Spleen (tissue), 11 donors: Measurements from ENCODE around the gene METRNL. TPM values are rescaled to one million over a fixed set of nuclear protein-coding genes. Genes with fewer than 3 reads are reported as not detected.

ENCODE experiments used
- DNase-seq: peaks from one replicate; pipeline ENCODE4 v3.0.0-alpha.2; 2020
- H3K27ac ChIP-seq, 8 donors: fragments of 200-600 bp; sonication (generic) in 7 of 8; 1 replicate in 4 of 8; 2 replicates in 4 of 8; pipeline versions ENCODE4 v1.5.0 to v1.8.0; 2016 to 2021; ENCODE audit warnings: inconsistent platforms in 4 of 8, mild to moderate bottlenecking in 4 of 8, moderate library complexity in 1 of 8
- H3K27me3 ChIP-seq, 7 donors: fragments of 200-600 bp; sonication (generic) in 6 of 7; replicated peaks in 1 of 7; 1 replicate in 4 of 7; 2 replicates in 3 of 7; pipeline versions ENCODE4 v1.5.0 to v1.8.0; 2016 to 2021; ENCODE audit warnings: inconsistent platforms in 3 of 7, mild to moderate bottlenecking in 1 of 7
- H3K36me3 ChIP-seq, 6 donors: fragments of 200-600 bp; sonication (generic) in 5 of 6; 1 replicate in 4 of 6; 2 replicates in 2 of 6; pipeline versions ENCODE4 v1.5.0 to v1.8.0; 2016 to 2021; ENCODE audit warnings: inconsistent platforms in 2 of 6
- H3K4me1 ChIP-seq, 6 donors: fragments of 200-600 bp; sonication (generic) in 5 of 6; 1 replicate in 3 of 6; 2 replicates in 3 of 6; pipeline versions ENCODE4 v1.5.0 to v1.8.0; 2016 to 2021; ENCODE audit warnings: inconsistent platforms in 3 of 6
- H3K4me3 ChIP-seq, 8 donors: fragments of 200-600 bp; sonication (generic) in 7 of 8; 1 replicate in 4 of 8; 2 replicates in 4 of 8; pipeline versions ENCODE4 v1.5.0 to v1.8.0; 2016 to 2021; ENCODE audit warnings: inconsistent platforms in 4 of 8, mild to moderate bottlenecking in 4 of 8, moderate library complexity in 2 of 8
- H3K9me3 ChIP-seq, 8 donors: fragments of 200-600 bp; sonication (generic) in 7 of 8; 1 replicate in 4 of 8; 2 replicates in 4 of 8; pipeline versions ENCODE4 v1.5.0 to v1.8.0; 2016 to 2021; ENCODE audit warnings: inconsistent platforms in 4 of 8
- POLR2A ChIP-seq, 3 donors: fragments of 450-650 bp; IDR thresholded peaks; one replicate each; pipeline ENCODE4 v1.5.1; 2017; ENCODE audit warnings: antibody characterized with exemption in 3 of 3, mild to moderate bottlenecking in 1 of 3
- POLR2AphosphoS5 ChIP-seq, 3 donors: sonication (generic); formaldehyde crosslinking; IDR thresholded peaks; one replicate each; pipeline ENCODE4 v1.5.1; 2017; ENCODE audit warnings: antibody characterized with exemption in 3 of 3
- WGBS, 5 donors: extraction: QIAGEN DNeasy Blood & Tissue Kit in 3 of 5; methylation state at CpG; one replicate each; pipeline versions ENCODE4 v1.1.5 to v1.1.7; 2013 to 2018; 5-methylcytosine and 5-hydroxymethylcytosine counted together
- intact Hi-C: fragments of 100-400 bp; cut with DNase I; formaldehyde crosslinking; loops from one replicate; pipeline ENCODE4 v1.15.0; 2023; ENCODE audit warnings: low total_unique reads
- polyA plus RNA-seq, 3 donors: library from polyadenylated mRNA; stranded (reverse); fragments of 200-250 nt; gene quantifications; one replicate each; pipeline ENCODE4 v1.2.1, GENCODE V29; 2013
- total RNA-seq, 7 donors: library from RNA; depleted of rRNA in 3 of 7; stranded (reverse); fragments of >200 nt in 3 of 7; fragmentation: NEBNext Ultra II Directional in 4 of 7; extraction: Animal tissue kit (Norgen Biotek cat#: 25700) in 4 of 7; gene quantifications; one replicate each; pipeline versions ENCODE4 v1.1.0 to v1.2.1, GENCODE V29; 2016 to 2021
- TF ChIP-seq, protein P1 (sequence below), 11 experiments: fragments of 200-600 bp in 7 of 11; fragments of 450-650 bp in 4 of 11; sonication (generic) in 4 of 11; IDR thresholded peaks in 8 of 11; conservative IDR thresholded peaks in 3 of 11; 1 replicate in 7 of 11; 2 replicates in 4 of 11; pipeline versions ENCODE4 v1.4.0 to v1.8.0; 2016 to 2021; ENCODE audit warnings: antibody characterized with exemption in 11 of 11, inconsistent platforms in 4 of 11, mild to moderate bottlenecking in 1 of 11
- donor health status: healthy with polysubstance abuse.
- donor health status: DM: no; HTN: no; CAD: no; lungs with moderate emphysema.
- donor health status: DM: no; HTN: no; CAD: no.
- donor health status: Bipolar disorder and iron deficiency.
- donor health status: healthy.
- donor health status: DM: no; HTN: no; CAD: no.
- donor health status: DM: yes; HTN: yes; CAD: no.

Gene METRNL
- total and polyA plus RNA-seq, 10 donors = 14.7 to 51.2 (median 35.0) TPM

GRCh38 chr17:83100853-83101391 is 21.5 kb downstream of the METRNL start:
- peaks cover 0 to 11% (median 3%) of the 10 kb centered on the region in 6 donors for H3K36me3 ChIP-seq
- H3K4me1 ChIP-seq = peaks cover 13 to 54% (median 39%) of the 10 kb centered on the region in 6 donors
- intact Hi-C loops = no loop called here
- WGBS, 5 donors = 31 to 55% (median 35%) methylated on average over 19 to 22 of the region's 22 CpGs
- TF ChIP-seq, protein P1, sequence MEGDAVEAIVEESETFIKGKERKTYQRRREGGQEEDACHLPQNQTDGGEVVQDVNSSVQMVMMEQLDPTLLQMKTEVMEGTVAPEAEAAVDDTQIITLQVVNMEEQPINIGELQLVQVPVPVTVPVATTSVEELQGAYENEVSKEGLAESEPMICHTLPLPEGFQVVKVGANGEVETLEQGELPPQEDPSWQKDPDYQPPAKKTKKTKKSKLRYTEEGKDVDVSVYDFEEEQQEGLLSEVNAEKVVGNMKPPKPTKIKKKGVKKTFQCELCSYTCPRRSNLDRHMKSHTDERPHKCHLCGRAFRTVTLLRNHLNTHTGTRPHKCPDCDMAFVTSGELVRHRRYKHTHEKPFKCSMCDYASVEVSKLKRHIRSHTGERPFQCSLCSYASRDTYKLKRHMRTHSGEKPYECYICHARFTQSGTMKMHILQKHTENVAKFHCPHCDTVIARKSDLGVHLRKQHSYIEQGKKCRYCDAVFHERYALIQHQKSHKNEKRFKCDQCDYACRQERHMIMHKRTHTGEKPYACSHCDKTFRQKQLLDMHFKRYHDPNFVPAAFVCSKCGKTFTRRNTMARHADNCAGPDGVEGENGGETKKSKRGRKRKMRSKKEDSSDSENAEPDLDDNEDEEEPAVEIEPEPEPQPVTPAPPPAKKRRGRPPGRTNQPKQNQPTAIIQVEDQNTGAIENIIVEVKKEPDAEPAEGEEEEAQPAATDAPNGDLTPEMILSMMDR (IDR thresholded peaks at IDR 0.05 in 8 of 11, conservative IDR thresholded peaks at IDR 0.05 in 3 of 11) = no peak
- peak in 2 of 3 donors; percentile 62 to 64 for TF ChIP-seq POLR2AphosphoS5 (IDR thresholded peaks at IDR 0.05)
- DNase-seq = no peak
- H3K9me3 ChIP-seq = no peaks in the 10 kb centered on the region
- peak overlapping the region in 1 of 8 donors; percentile 23 for H3K4me3 ChIP-seq
- H3K27me3 ChIP-seq = peaks cover 0 to 81% (median 29%) of the 10 kb centered on the region in 7 donors
- H3K27ac ChIP-seq = no peak overlapping the region

DNA sequence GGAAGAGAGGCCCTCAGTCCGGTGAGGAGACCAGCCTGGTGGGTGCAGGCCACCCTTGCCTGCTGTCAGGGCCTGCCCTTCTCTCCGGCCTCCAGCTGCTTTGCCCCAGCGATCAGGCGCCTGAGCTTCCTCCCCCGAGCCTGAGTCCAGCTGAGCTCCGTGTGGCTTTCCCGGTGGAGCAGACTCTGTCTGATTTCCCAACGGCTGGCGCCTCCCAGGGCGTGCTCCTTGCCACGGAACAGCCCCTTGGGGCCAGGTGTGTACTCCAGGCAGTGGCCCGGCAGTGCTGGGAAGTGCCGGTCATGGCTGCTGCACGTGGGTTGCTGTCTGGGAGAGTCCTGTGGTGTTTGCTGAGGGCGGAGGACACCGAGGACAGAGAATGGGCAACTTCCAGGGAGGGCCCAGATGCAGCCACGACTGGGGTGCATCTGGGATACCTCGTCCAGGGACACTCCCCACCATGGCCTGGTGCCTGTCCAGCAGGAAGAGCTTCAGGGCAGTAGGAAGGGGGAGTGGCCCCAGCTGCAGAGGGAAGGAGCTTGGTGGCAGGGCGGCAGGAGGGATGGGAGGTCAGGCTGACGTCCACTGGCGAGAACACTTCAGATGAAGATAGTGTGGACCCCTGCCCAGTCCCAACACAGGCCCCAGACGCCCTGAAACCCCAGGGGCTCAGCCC is 22.5 kb downstream of the METRNL start:
- no peak for DNase-seq
- no peaks in the 10 kb centered on the region for H3K9me3 ChIP-seq
- WGBS, 5 donors = 50 to 84% (median 76%) methylated on average over 6 to 22 of the region's 22 CpGs

GRCh38 chr17:83103200-83103942 is 24.0 kb downstream of the METRNL start:
- Histone ChIP-seq H3K4me3 (peak overlapping the region in 3 of 8 donors; percentile 20 to 42 (median 28)), H3K27ac (peak overlapping the region in 2 of 8 donors; percentile 3 to 47)

More for the DNA sequence above, 22.5 kb downstream of the METRNL start:
- Histone ChIP-seq H3K27ac (peak overlapping the region in 1 of 8 donors; percentile 21), H3K4me3 (no peak overlapping the region), H3K36me3 (peaks cover 0 to under 1% (median 0%) of the 10 kb centered on the region in 6 donors), H3K4me1 (peaks cover 13 to 54% (median 39%) of the 10 kb centered on the region in 6 donors), H3K27me3 (peaks cover 0 to 83% (median 29%) of the 10 kb centered on the region in 7 donors)
- TF ChIP-seq POLR2AphosphoS5 (IDR thresholded peaks at IDR 0.05) = peak in 1 of 3 donors; percentile 38
- no peak for TF ChIP-seq POLR2A (IDR thresholded peaks at IDR 0.05)
- intact Hi-C loops = no loop called here

GRCh38 chr17:83103943-83104311 is 24.5 kb downstream of the METRNL start:
- intact Hi-C loops = no loop called here
- WGBS, 5 donors = 67 to 89% (median 76%) methylated on average over 10 of the region's 10 CpGs
- Histone ChIP-seq H3K36me3 (no peaks in the 10 kb centered on the region), H3K27ac (peak overlapping the region in 2 of 8 donors; percentile 3 to 47), H3K9me3 (no peaks in the 10 kb centered on the region), H3K4me3 (peak overlapping the region in 3 of 8 donors; percentile 20 to 42 (median 28)), H3K27me3 (peaks cover 0 to 80% (median 21%) of the 10 kb centered on the region in 7 donors), H3K4me1 (peaks cover 9 to 43% (median 28%) of the 10 kb centered on the region in 6 donors)
- DNase-seq = no peak
- TF ChIP-seq, protein P1 (IDR thresholded peaks at IDR 0.05 in 8 of 11, conservative IDR thresholded peaks at IDR 0.05 in 3 of 11) = no peak
- no peak for TF ChIP-seq POLR2A (IDR thresholded peaks at IDR 0.05)
- TF ChIP-seq POLR2AphosphoS5 (IDR thresholded peaks at IDR 0.05) = no peak

More at GRCh38 chr17:83103200-83103942, 24.0 kb downstream of the METRNL start:
- Histone ChIP-seq H3K4me1 (peaks cover 13 to 49% (median 34%) of the 10 kb centered on the region in 6 donors), H3K36me3 (no peaks in the 10 kb centered on the region), H3K27me3 (peaks cover 0 to 81% (median 27%) of the 10 kb centered on the region in 7 donors), H3K9me3 (no peaks in the 10 kb centered on the region)
- DNase-seq = no peak
- TF ChIP-seq, protein P1 (IDR thresholded peaks at IDR 0.05 in 8 of 11, conservative IDR thresholded peaks at IDR 0.05 in 3 of 11) = no peak
- TF ChIP-seq POLR2A (IDR thresholded peaks at IDR 0.05) = no peak
- no peak for TF ChIP-seq POLR2AphosphoS5 (IDR thresholded peaks at IDR 0.05)
- 53 to 90% (median 66%) methylated on average over 37 to 55 of the region's 60 CpGs for WGBS, 5 donors
- intact Hi-C loops = no loop called here
